ENCODE measurements around the gene NBAS. TPM values are rescaled to one million over a fixed set of nuclear protein-coding genes. Genes with fewer than 3 reads are reported as not detected.
A peak's percentile ranks its signal among the peaks of the same experiment; 100 is the strongest.

The NBAS gene
- total and polyA plus RNA-seq, 2 of the 13 experiments (the other 11 are each of a cell fraction or from before 2014, with no cell fraction given), result 33.6 to 58.7 TPM

GRCh38 chr2:15485949-15486348, 75.2 kb downstream of the NBAS start (continued):
- TF ChIP-seq ZNF687 (CRISPR knock-in tag; IDR thresholded peaks at IDR 0.05) (peak; percentile 23; the same call in 1 of the 2 replicates), KLF16 (CRISPR knock-in tag; IDR thresholded peaks at IDR 0.05) (no peak), AHDC1 (CRISPR knock-in tag; IDR thresholded peaks at IDR 0.05; ENCODE audit: borderline replicate concordance) (peak; percentile 35; the same call in 1 of the 2 replicates), HOXA3 (CRISPR knock-in tag; IDR thresholded peaks at IDR 0.05) (peak; percentile 64; the same call in 1 of the 2 replicates), BCL3 (CRISPR knock-in tag; IDR thresholded peaks at IDR 0.05) (0 out of 2 replicates have a peak, but pooled peaks have one; percentile 31), HMGA1 (CRISPR knock-in tag; conservative IDR thresholded peaks at IDR 0.05) (no peak), ZBTB7A (CRISPR knock-in tag; IDR thresholded peaks at IDR 0.05) (peak; percentile 80), WIZ (CRISPR knock-in tag; IDR thresholded peaks at IDR 0.05) (no peak), TFAP4 (IDR thresholded peaks at IDR 0.05; ENCODE audit: borderline replicate concordance, low read depth) (no peak; the same call in 1 of the 2 replicates), RARA (CRISPR knock-in tag; IDR thresholded peaks at IDR 0.05) (0 out of 2 replicates have a peak, but pooled peaks have one; percentile 6), ESRRA (CRISPR knock-in tag; IDR thresholded peaks at IDR 0.05; ENCODE audit: low read depth) (0 out of 2 replicates have a peak, but pooled peaks have one; percentile 43), ZNF775 (CRISPR knock-in tag; IDR thresholded peaks at IDR 0.05; ENCODE audit: borderline replicate concordance) (no peak), ZNF629 (CRISPR knock-in tag; conservative IDR thresholded peaks at IDR 0.05) (peak; percentile 55), ZBTB38 (CRISPR knock-in tag; IDR thresholded peaks at IDR 0.05) (0 out of 2 replicates have a peak, but pooled peaks have one; percentile 40), ZNF784 (CRISPR knock-in tag; IDR thresholded peaks at IDR 0.05; ENCODE audit: borderline replicate concordance) (0 out of 2 replicates have a peak, but pooled peaks have one; percentile 31)

Measured in HepG2 (cell line).